OCI-LY7 (cell line): ENCODE measurements around the gene SPATA2. TPM values are rescaled to one million over a fixed set of nuclear protein-coding genes. Genes with fewer than 3 reads are reported as not detected.

Source experiments
- BruUV-seq: library from RNA; stranded (reverse); fragments of 400-500 nt; replicated peaks from 2 replicates; lab custom pipeline; 2021; lab: Mats Ljungman, UMichigan
- CTCF ChIA-PET: fragments of 300-600 bp; sonication (Branson Sonifier 250); formaldehyde crosslinking; loops from one replicate; lab custom pipeline; 2022; ENCODE audit warnings: antibody characterized with exemption; ENCODE audit not compliant: unreplicated experiment; lab: Charles Lee
- POLR2A ChIA-PET: fragments of 300-600 bp; sonication (Branson Sonifier 250); formaldehyde crosslinking; loops from one replicate; lab custom pipeline; 2022; ENCODE audit warnings: antibody characterized with exemption; lab: Charles Lee
- DNase-seq: peaks from one replicate; pipeline ENCODE4 v3.0.0-alpha.2; 2015; ENCODE audit warnings: low spot score
- H2AFZ ChIP-seq: fragments of 200-600 bp; sonication (generic), shearing (Covaris generic); 2 replicates; pipeline ENCODE4 v1.6.1; 2014; ENCODE audit warnings: mild to moderate bottlenecking, antibody characterized with exemption, low read length, moderate library complexity
- H3K27ac ChIP-seq: fragments of 200-600 bp; sonication (generic); 2 replicates; pipeline ENCODE4 v1.5.1; 2014; ENCODE audit warnings: mixed run types, low read depth, mild to moderate bottlenecking, moderate library complexity, low read length, inconsistent platforms; ENCODE audit not compliant: poor library complexity, severe bottlenecking
- H3K36me3 ChIP-seq: fragments of 200-600 bp; sonication (generic); 2 replicates; pipeline ENCODE4 v1.6.1; 2014; ENCODE audit warnings: mild to moderate bottlenecking, antibody characterized with exemption, low read length, moderate library complexity, mixed read lengths; ENCODE audit not compliant: insufficient read depth
- H3K4me1 ChIP-seq: fragments of 200-600 bp; sonication (generic); 2 replicates; pipeline ENCODE4 v1.5.1; 2014; ENCODE audit warnings: mild to moderate bottlenecking, low read length; ENCODE audit not compliant: insufficient read depth, poor library complexity, severe bottlenecking
- H3K4me2 ChIP-seq: fragments of 200-600 bp; sonication (generic); 2 replicates; pipeline ENCODE4 v1.6.1; 2014; ENCODE audit warnings: mild to moderate bottlenecking, low read length
- H3K4me3 ChIP-seq: fragments of 200-600 bp; sonication (generic); 2 replicates; pipeline ENCODE4 v1.5.1; 2014; ENCODE audit warnings: mild to moderate bottlenecking, low read depth, low read length; ENCODE audit not compliant: poor library complexity, severe bottlenecking
- H3K79me2 ChIP-seq: fragments of 200-600 bp; sonication (generic); 2 replicates; pipeline ENCODE4 v1.6.1; 2016; ENCODE audit warnings: low read depth, mild to moderate bottlenecking, low read length, moderate library complexity, mixed read lengths; ENCODE audit not compliant: insufficient read depth
- H3K9me2 ChIP-seq: fragments of 200-600 bp; sonication (generic); 2 replicates; pipeline ENCODE4 v1.6.1; 2016; ENCODE audit warnings: mild to moderate bottlenecking, low read length, mixed read lengths; ENCODE audit not compliant: insufficient read depth
- H3K9me3 ChIP-seq: fragments of 200-600 bp; sonication (generic); 2 replicates; pipeline ENCODE4 v1.6.1; 2014; ENCODE audit warnings: mild to moderate bottlenecking, mixed run types, low read length, mixed read lengths
- H4K20me1 ChIP-seq: fragments of 200-600 bp; sonication (generic); 2 replicates; pipeline ENCODE4 v1.6.1; 2014; ENCODE audit warnings: mild to moderate bottlenecking, antibody characterized with exemption, low read length, moderate library complexity, mixed read lengths; ENCODE audit not compliant: insufficient read depth
- EZH2phosphoT487 ChIP-seq: fragments of 200-600 bp; sonication (generic); IDR thresholded peaks from 2 replicates; pipeline ENCODE4 v1.6.1; 2018; ENCODE audit warnings: low read depth, borderline replicate concordance, mild to moderate bottlenecking, mixed run types, antibody characterized with exemption, low read length, moderate library complexity, mixed read lengths
- intact Hi-C: fragments of 100-400 bp; cut with micrococcal nuclease; formaldehyde crosslinking; loops from one replicate; pipeline ENCODE4 v1.10.0; 2022; ENCODE audit not compliant: unreplicated experiment
- total RNA-seq, 2 experiments: library from RNA; depleted of rRNA in 1 of 2; stranded (reverse); fragments of >200 nt in 1 of 2; shearing (Covaris generic) in 1 of 2; gene quantifications; 2 replicates each; pipeline ENCODE4 v1.2.3, GENCODE V29; 2014 to 2022
- TF ChIP-seq, protein P1 (sequence below): fragments of 200-600 bp; sonication (generic); conservative IDR thresholded peaks from 2 replicates; pipeline ENCODE4 v1.5.1; 2014; ENCODE audit warnings: mild to moderate bottlenecking, antibody characterized with exemption, low read length, moderate library complexity, mixed read lengths

SPATA2 gene
- total RNA-seq, 2 experiments from 2014 or later: 3.9 to 8.1 TPM

DNA sequence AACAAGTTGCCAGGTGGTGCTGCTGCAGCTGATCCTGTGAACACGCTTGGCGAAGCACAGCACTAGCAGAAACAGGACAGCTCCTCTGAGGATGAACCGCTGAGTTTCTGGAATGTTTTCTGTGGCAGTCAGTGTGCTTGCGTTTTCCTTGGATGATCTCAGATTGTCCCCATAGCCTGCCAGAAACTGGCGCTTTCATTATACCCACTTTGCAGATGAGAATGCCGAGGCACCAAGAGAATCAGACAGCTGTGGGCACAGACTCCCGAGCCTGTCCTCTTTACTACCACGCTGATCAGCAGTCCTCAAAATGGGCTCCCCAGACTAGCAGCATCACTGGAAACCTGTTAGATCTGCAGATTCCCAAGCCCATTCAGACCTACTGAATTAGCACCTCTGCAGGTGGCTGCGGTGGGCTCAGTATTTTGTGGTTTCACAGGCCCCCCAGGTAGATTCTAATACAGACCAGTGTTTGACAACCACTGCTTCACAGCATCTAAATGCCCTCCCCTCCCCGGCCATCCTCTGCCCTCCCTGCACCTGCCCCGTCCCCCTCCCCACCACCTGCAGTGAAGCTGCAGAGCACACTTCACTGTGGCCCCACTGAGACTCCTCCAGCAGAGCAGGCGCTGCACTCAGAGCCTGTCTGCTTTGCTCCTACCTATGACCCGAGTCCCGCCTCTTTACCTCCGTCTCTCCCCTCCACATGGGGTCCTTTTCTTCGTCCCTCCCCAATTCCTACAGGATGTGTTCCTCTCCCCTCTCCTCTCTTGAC, 29.6 kb downstream of the SPATA2 start:
- Histone ChIP-seq H3K4me3 (no peak overlapping the region), H3K36me3 (peaks cover 46% of the 10 kb centered on the region; the same call in 1 of the 2 replicates), H3K4me2 (no peak overlapping the region), H3K4me1 (peaks cover 5% of the 10 kb centered on the region), H2AFZ (no peak overlapping the region), H3K27ac (no peak overlapping the region), H4K20me1 (no peaks in the 10 kb centered on the region), H3K79me2 (no peaks in the 10 kb centered on the region), H3K9me2 (no peaks in the 10 kb centered on the region), H3K9me3 (no peaks in the 10 kb centered on the region)
- no peak for DNase-seq
- ChIA-PET POLR2A (interaction anchor here (0.9 kb wide), 1 partner anchor 317 kb away, joined by 3 read pairs; no protein-coding TSS in a partner anchor), CTCF (interaction anchor here (0.6 kb wide), 2 partner anchors 12 to 47 kb away, joined by 3 to 7 read pairs; no protein-coding TSS in a partner anchor)
- BruUV-seq: no TSS peak
- intact Hi-C loops: loop anchor here (5.0 kb wide), 1 partner anchor 42 kb away; no protein-coding TSS in a partner anchor
- TF ChIP-seq, protein P1, sequence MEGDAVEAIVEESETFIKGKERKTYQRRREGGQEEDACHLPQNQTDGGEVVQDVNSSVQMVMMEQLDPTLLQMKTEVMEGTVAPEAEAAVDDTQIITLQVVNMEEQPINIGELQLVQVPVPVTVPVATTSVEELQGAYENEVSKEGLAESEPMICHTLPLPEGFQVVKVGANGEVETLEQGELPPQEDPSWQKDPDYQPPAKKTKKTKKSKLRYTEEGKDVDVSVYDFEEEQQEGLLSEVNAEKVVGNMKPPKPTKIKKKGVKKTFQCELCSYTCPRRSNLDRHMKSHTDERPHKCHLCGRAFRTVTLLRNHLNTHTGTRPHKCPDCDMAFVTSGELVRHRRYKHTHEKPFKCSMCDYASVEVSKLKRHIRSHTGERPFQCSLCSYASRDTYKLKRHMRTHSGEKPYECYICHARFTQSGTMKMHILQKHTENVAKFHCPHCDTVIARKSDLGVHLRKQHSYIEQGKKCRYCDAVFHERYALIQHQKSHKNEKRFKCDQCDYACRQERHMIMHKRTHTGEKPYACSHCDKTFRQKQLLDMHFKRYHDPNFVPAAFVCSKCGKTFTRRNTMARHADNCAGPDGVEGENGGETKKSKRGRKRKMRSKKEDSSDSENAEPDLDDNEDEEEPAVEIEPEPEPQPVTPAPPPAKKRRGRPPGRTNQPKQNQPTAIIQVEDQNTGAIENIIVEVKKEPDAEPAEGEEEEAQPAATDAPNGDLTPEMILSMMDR: no peak
- no peak for TF ChIP-seq EZH2phosphoT487

DNA sequence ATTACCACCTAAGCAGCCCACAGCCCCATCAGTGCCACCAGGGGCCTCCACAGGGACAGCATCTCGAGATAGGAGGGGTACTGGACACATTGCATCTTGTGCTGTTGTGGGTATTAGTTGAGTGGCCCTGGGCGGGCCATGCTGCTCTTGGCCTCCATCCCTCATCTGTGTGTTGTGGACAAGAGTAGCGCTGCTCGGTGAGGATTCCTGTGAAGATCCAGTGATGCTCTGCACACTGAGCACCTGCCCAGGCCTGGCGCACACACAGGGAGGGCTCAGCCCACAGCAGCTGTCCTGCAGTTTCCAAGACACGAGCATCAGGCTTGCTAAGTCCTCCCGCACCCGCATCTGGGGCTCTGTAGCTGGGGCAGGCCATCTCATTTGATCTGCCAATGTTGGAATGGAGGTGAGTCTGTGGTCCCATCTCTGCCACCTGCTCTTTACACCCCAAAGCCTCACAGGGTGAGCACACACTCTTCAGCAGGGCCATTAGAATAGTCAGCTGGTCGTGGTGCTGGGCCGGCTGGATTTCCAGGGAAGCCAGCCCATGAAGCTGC, 32.0 kb downstream of the SPATA2 start:
- no peaks in the 10 kb centered on the region for H3K79me2 ChIP-seq
- BruUV-seq: no TSS peak
- H3K36me3 ChIP-seq: peaks cover 49% of the 10 kb centered on the region; the same call in 1 of the 2 replicates
- H3K9me3 ChIP-seq: no peaks in the 10 kb centered on the region
- no peak for DNase-seq
- no peak overlapping the region for H3K27ac ChIP-seq
- no peaks in the 10 kb centered on the region for H3K4me1 ChIP-seq
- H3K9me2 ChIP-seq: no peaks in the 10 kb centered on the region
- H3K4me3 ChIP-seq: no peak overlapping the region
- ChIA-PET POLR2A (no interaction called here), CTCF (no interaction called here)
- no peak overlapping the region for H2AFZ ChIP-seq
- no peaks in the 10 kb centered on the region for H4K20me1 ChIP-seq
- intact Hi-C loops: no loop called here
- no peak overlapping the region for H3K4me2 ChIP-seq
- no peak for TF ChIP-seq EZH2phosphoT487
- TF ChIP-seq, protein P1: no peak
